Measurements from ENCODE around the gene ZFPM1. TPM values are rescaled to one million over a fixed set of nuclear protein-coding genes. Genes with fewer than 3 reads are reported as not detected.

Gene ZFPM1
- total RNA-seq, 1 experiment from 2014 or later = 3.9 TPM

GRCh38 chr16:88462396-88462795, 9.3 kb downstream of the ZFPM1 start:
- TF ChIP-seq, protein P1, sequence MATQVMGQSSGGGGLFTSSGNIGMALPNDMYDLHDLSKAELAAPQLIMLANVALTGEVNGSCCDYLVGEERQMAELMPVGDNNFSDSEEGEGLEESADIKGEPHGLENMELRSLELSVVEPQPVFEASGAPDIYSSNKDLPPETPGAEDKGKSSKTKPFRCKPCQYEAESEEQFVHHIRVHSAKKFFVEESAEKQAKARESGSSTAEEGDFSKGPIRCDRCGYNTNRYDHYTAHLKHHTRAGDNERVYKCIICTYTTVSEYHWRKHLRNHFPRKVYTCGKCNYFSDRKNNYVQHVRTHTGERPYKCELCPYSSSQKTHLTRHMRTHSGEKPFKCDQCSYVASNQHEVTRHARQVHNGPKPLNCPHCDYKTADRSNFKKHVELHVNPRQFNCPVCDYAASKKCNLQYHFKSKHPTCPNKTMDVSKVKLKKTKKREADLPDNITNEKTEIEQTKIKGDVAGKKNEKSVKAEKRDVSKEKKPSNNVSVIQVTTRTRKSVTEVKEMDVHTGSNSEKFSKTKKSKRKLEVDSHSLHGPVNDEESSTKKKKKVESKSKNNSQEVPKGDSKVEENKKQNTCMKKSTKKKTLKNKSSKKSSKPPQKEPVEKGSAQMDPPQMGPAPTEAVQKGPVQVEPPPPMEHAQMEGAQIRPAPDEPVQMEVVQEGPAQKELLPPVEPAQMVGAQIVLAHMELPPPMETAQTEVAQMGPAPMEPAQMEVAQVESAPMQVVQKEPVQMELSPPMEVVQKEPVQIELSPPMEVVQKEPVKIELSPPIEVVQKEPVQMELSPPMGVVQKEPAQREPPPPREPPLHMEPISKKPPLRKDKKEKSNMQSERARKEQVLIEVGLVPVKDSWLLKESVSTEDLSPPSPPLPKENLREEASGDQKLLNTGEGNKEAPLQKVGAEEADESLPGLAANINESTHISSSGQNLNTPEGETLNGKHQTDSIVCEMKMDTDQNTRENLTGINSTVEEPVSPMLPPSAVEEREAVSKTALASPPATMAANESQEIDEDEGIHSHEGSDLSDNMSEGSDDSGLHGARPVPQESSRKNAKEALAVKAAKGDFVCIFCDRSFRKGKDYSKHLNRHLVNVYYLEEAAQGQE (IDR thresholded peaks at IDR 0.05; ENCODE audit: insufficient read depth in 1 of 2, low read depth in 2 of 2, low read length in 1 of 2) = no peak
- no peak for TF ChIP-seq SIN3A (IDR thresholded peaks at IDR 0.05; ENCODE audit: borderline replicate concordance, insufficient read depth, low read depth, low read length)
- TF ChIP-seq, protein P2, sequence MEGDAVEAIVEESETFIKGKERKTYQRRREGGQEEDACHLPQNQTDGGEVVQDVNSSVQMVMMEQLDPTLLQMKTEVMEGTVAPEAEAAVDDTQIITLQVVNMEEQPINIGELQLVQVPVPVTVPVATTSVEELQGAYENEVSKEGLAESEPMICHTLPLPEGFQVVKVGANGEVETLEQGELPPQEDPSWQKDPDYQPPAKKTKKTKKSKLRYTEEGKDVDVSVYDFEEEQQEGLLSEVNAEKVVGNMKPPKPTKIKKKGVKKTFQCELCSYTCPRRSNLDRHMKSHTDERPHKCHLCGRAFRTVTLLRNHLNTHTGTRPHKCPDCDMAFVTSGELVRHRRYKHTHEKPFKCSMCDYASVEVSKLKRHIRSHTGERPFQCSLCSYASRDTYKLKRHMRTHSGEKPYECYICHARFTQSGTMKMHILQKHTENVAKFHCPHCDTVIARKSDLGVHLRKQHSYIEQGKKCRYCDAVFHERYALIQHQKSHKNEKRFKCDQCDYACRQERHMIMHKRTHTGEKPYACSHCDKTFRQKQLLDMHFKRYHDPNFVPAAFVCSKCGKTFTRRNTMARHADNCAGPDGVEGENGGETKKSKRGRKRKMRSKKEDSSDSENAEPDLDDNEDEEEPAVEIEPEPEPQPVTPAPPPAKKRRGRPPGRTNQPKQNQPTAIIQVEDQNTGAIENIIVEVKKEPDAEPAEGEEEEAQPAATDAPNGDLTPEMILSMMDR (IDR thresholded peaks at IDR 0.05) = no peak
- TF ChIP-seq TCF7L2 (IDR thresholded peaks at IDR 0.05; ENCODE audit: low read depth, low read length) = no peak
- no peak for TF ChIP-seq POLR2AphosphoS5 (IDR thresholded peaks at IDR 0.05; ENCODE audit: low read depth, low read length)
- H3K27ac ChIP-seq (ENCODE audit: low read length) = no peak overlapping the region
- ChIA-PET CTCF (no interaction called here), POLR2A (no interaction called here)
- in situ Hi-C loops (cut with HindIII; ENCODE audit: low pct_unique_long_range_greater_than_20kb, low sequenced_read_pairs) = no loop called here
- no peak for DNase-seq (ENCODE audit: low read depth, low spot score)
- BruUV-seq (replicated peaks) = no TSS peak
- H3K36me3 ChIP-seq (ENCODE audit: control insufficient read depth, insufficient read depth, low read length) = no peaks in the 10 kb centered on the region
- ATAC-seq = no peak
- no peak overlapping the region for H3K4me3 ChIP-seq (ENCODE audit: low read depth in 2 of 2, low read length in 2 of 2)
- no peaks in the 10 kb centered on the region for H3K27me3 ChIP-seq (ENCODE audit: control insufficient read depth, insufficient read depth, low read length)
- peaks cover 9% of the 10 kb centered on the region for H3K4me1 ChIP-seq (ENCODE audit: control insufficient read depth, insufficient read depth, low read length)
- no peaks in the 10 kb centered on the region for H3K9me3 ChIP-seq (ENCODE audit: control insufficient read depth, insufficient read depth, low read depth, low read length)
- intact Hi-C loops (cut with micrococcal nuclease; ENCODE audit: unreplicated experiment) = no loop called here

DNA sequence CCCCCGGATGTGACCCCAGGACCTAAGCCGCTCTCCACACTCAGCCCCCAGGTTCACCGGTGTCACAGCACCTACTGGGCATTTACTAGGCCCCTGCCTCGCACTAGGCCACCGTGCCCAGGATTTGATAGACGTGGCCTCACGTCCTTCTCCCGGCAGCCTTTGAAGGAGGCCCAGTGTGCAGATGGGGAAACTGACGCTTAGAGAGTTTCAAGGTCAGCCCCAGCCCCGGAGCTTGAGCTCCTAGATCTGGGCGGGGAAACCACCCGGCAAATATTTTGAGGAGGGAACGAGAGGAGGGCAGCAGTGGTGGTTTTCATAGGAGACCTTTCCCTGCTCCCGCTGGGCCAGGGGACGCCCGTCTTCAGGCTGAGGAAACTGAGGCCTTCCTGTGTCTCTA, 10.3 kb downstream of the ZFPM1 start:
- H3K4me1 ChIP-seq (ENCODE audit: control insufficient read depth, insufficient read depth, low read length) = peaks cover 9% of the 10 kb centered on the region
- in situ Hi-C loops (cut with HindIII; ENCODE audit: low pct_unique_long_range_greater_than_20kb, low sequenced_read_pairs) (no loop called here), intact Hi-C loops (cut with micrococcal nuclease; ENCODE audit: unreplicated experiment) (no loop called here)
- no peak overlapping the region for H3K27ac ChIP-seq (ENCODE audit: low read length)
- H3K4me3 ChIP-seq (ENCODE audit: low read depth in 2 of 2, low read length in 2 of 2) = no peak overlapping the region
- no peak for TF ChIP-seq POLR2AphosphoS5 (IDR thresholded peaks at IDR 0.05; ENCODE audit: low read depth, low read length)
- TF ChIP-seq, protein P2 (IDR thresholded peaks at IDR 0.05) = no peak
- no peak for TF ChIP-seq TCF7L2 (IDR thresholded peaks at IDR 0.05; ENCODE audit: low read depth, low read length)
- TF ChIP-seq, protein P1 (IDR thresholded peaks at IDR 0.05; ENCODE audit: insufficient read depth in 1 of 2, low read depth in 2 of 2, low read length in 1 of 2) = no peak
- TF ChIP-seq SIN3A (IDR thresholded peaks at IDR 0.05; ENCODE audit: borderline replicate concordance, insufficient read depth, low read depth, low read length) = no peak
- ChIA-PET POLR2A (no interaction called here), CTCF (interaction anchor here (0.6 kb wide), 1 partner anchor 47 kb away, joined by 3 read pairs; no protein-coding TSS in a partner anchor)
- H3K27me3 ChIP-seq (ENCODE audit: control insufficient read depth, insufficient read depth, low read length) = no peaks in the 10 kb centered on the region
- no peak for DNase-seq (ENCODE audit: low read depth, low spot score)
- H3K36me3 ChIP-seq (ENCODE audit: control insufficient read depth, insufficient read depth, low read length) = no peaks in the 10 kb centered on the region
- no TSS peak for BruUV-seq (replicated peaks)
- no peaks in the 10 kb centered on the region for H3K9me3 ChIP-seq (ENCODE audit: control insufficient read depth, insufficient read depth, low read depth, low read length)
- ATAC-seq = no peak

Data from Panc1 (cell line).